Esophagus squamous epithelium (tissue), 5 donors: ENCODE data around the gene RNF151. TPM values are rescaled to one million over a fixed set of nuclear protein-coding genes. Genes with fewer than 3 reads are reported as not detected.

Experiments used
- DNase-seq: peaks from one replicate; lab custom pipeline; 2025; lab: John Stamatoyannopoulos, UW
- H3K27ac ChIP-seq, 4 donors: fragments of 200-600 bp; sonication (generic); one replicate each; pipeline ENCODE4 v1.5.1; 2016 to 2019; ENCODE audit warnings: mild to moderate bottlenecking in 1 of 4
- H3K27me3 ChIP-seq, 4 donors: fragments of 200-600 bp; sonication (generic); 1 replicate in 3 of 4; 2 replicates in 1 of 4; pipeline versions ENCODE4 v1.5.1 to v1.6.0; 2017 to 2021; ENCODE audit warnings: antibody characterized with exemption in 1 of 4
- H3K36me3 ChIP-seq, 3 donors: fragments of 200-600 bp; sonication (generic); one replicate each; pipeline ENCODE4 v1.5.1; 2016 to 2019
- H3K4me1 ChIP-seq, 3 donors: fragments of 200-600 bp; sonication (generic); one replicate each; pipeline ENCODE4 v1.5.1; 2017 to 2019
- H3K4me3 ChIP-seq, 4 donors: fragments of 200-600 bp; sonication (generic); 1 replicate in 3 of 4; 2 replicates in 1 of 4; pipeline ENCODE4 v1.5.1; 2016 to 2019; ENCODE audit warnings: mild to moderate bottlenecking in 2 of 4, moderate library complexity in 1 of 4
- H3K9me3 ChIP-seq, 3 donors: fragments of 200-600 bp; sonication (generic); one replicate each; pipeline ENCODE4 v1.5.1; 2016 to 2019
- POLR2A ChIP-seq, 4 donors: fragments of 450-650 bp; IDR thresholded peaks; one replicate each; pipeline ENCODE4 v1.6.1; 2017; ENCODE audit warnings: antibody characterized with exemption in 4 of 4, mild to moderate bottlenecking in 4 of 4, moderate library complexity in 3 of 4
- WGBS, 2 donors: methylation state at CpG; one replicate each; pipeline ENCODE4 v1.1.5; 2018; 5-methylcytosine and 5-hydroxymethylcytosine counted together
- intact Hi-C: fragments of 100-400 bp; cut with DNase I; formaldehyde crosslinking; loops from one replicate; pipeline ENCODE4 v1.15.0; 2022
- total RNA-seq, 4 donors: library from RNA; depleted of rRNA; stranded (reverse); fragments of >200 nt; gene quantifications; one replicate each; pipeline ENCODE4 v1.1.0, GENCODE V29; 2016
- TF ChIP-seq, protein P1 (sequence below), 6 experiments: fragments of 450-650 bp in 4 of 6; fragments of 200-600 bp in 2 of 6; sonication (generic) in 2 of 6; IDR thresholded peaks; one replicate each; pipeline ENCODE4 v1.5.1; 2016 to 2019; ENCODE audit warnings: antibody characterized with exemption in 6 of 6, mild to moderate bottlenecking in 4 of 6, moderate library complexity in 4 of 6
- donor health status: DM: yes; HTN: yes; CAD: no.

Gene RNF151
- total RNA-seq, 4 donors from 2014 or later = not detected

DNA sequence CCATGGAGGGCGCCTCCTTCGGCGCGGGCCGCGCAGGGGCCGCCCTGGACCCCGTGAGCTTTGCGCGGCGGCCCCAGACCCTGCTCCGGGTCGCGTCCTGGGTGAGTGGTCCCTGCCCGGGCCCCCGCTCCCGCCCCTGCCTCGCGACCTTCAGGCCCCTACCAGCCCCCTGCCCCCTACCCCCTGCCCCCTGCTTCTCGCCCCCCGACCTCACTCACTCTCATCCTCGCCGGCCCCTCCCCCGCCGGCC, 23.4 kb downstream of the RNF151 start:
- intact Hi-C loops = no loop called here
- Histone ChIP-seq H3K9me3 (peaks cover 0 to 6% (median 0%) of the 10 kb centered on the region in 3 donors), H3K36me3 (peaks cover 0 to 19% (median 3%) of the 10 kb centered on the region in 3 donors), H3K27me3 (peaks cover 12 to 48% (median 21%) of the 10 kb centered on the region in 4 donors), H3K27ac (no peak overlapping the region), H3K4me1 (peaks cover 34 to 71% (median 41%) of the 10 kb centered on the region in 3 donors), H3K4me3 (peak overlapping the region; percentile 6 to 58 (median 32))
- WGBS, 2 donors = no CpG with 5 or more reads among the region's 25 CpGs
- DNase-seq = no peak
- TF ChIP-seq POLR2A (IDR thresholded peaks at IDR 0.05) = no peak
- TF ChIP-seq, protein P1, sequence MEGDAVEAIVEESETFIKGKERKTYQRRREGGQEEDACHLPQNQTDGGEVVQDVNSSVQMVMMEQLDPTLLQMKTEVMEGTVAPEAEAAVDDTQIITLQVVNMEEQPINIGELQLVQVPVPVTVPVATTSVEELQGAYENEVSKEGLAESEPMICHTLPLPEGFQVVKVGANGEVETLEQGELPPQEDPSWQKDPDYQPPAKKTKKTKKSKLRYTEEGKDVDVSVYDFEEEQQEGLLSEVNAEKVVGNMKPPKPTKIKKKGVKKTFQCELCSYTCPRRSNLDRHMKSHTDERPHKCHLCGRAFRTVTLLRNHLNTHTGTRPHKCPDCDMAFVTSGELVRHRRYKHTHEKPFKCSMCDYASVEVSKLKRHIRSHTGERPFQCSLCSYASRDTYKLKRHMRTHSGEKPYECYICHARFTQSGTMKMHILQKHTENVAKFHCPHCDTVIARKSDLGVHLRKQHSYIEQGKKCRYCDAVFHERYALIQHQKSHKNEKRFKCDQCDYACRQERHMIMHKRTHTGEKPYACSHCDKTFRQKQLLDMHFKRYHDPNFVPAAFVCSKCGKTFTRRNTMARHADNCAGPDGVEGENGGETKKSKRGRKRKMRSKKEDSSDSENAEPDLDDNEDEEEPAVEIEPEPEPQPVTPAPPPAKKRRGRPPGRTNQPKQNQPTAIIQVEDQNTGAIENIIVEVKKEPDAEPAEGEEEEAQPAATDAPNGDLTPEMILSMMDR (IDR thresholded peaks at IDR 0.05) = no peak

DNA sequence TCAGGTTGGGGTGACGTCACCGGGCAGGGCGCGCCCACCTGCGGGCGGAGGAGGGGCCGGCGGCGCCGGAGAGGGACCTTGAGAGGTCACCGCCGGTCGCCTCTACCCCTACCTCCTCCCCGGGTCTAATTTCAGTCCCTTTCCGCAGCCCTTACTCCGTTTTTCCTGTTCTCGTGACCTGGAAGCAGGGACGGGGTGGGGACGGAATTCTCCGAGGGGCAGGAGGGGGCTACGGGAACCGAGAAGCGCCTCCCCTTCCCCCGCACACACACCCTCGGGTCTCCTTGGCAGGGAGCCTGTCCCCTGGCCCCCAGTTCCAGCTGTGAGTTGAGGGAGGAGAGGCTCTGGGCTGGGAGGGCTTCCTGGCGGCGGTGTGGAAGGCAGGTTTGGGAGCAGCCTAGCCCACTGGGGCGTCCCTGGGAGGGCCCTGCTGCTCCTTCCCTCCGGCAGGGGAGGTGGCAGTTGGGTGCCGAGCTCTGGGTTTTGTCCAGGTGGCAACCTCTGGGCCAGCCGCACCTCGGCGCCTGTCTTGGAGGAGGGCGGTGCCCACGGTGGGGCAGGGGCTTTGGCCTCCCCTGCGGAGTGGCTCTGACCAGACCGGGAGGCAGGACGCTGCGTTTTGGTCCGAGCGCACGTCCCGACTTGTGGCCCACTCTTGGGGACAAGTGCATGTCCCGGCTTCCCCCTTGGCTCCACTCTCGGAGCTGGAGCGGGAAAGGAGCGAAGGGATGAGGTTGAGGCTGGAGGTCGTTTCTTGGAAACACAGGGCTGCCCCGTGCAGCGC, 23.9 kb downstream of the RNF151 start:
- peak overlapping the region; percentile 6 to 58 (median 32) for H3K4me3 ChIP-seq
- 3 to 10% methylated on average over 2 to 11 of the region's 50 CpGs for WGBS, 2 donors
- peaks cover 12 to 48% (median 21%) of the 10 kb centered on the region in 4 donors for H3K27me3 ChIP-seq
- H3K27ac ChIP-seq = peak overlapping the region in 3 of 4 donors; percentile 6 to 65 (median 23)
- DNase-seq = no peak
- peaks cover 0 to 6% (median 0%) of the 10 kb centered on the region in 3 donors for H3K9me3 ChIP-seq
- peaks cover 29 to 66% (median 36%) of the 10 kb centered on the region in 3 donors for H3K4me1 ChIP-seq
- peaks cover 0 to 18% (median 3%) of the 10 kb centered on the region in 3 donors for H3K36me3 ChIP-seq
- intact Hi-C loops = no loop called here
- peak in 1 of 4 donors; percentile 53 for TF ChIP-seq POLR2A (IDR thresholded peaks at IDR 0.05)
- TF ChIP-seq, protein P1 (IDR thresholded peaks at IDR 0.05) = no peak

DNA sequence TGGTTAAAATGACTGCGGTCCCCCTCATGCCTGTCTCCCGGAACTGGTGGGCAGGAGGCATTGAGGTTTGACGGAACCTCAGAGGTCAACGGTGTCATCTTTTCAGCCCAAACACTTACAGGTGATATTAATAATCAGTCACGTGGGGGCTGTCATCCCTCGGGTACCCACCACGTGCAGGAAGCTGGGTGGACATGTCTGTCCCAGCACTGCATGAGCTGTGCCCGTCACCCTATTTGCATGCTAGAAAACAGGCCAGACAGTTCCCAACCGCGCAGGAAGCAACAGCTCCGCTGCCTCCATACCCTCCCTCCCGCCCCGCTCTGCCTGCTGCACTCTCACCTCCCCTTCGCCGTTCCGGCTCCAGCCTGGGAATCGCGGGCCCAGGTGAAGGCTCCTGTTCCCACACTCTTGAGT, 24.5 kb downstream of the RNF151 start:
- peaks cover 12 to 48% (median 21%) of the 10 kb centered on the region in 4 donors for H3K27me3 ChIP-seq
- peaks cover 26 to 61% (median 33%) of the 10 kb centered on the region in 3 donors for H3K4me1 ChIP-seq
- WGBS, 2 donors = 4 to 5% methylated on average over 8 to 12 of the region's 18 CpGs
- peak overlapping the region; percentile 14 to 58 (median 34) for H3K4me3 ChIP-seq
- no peak for DNase-seq
- H3K9me3 ChIP-seq = peaks cover 0 to 6% (median 0%) of the 10 kb centered on the region in 3 donors
- TF ChIP-seq, protein P1 (IDR thresholded peaks at IDR 0.05) = no peak
- peak in 1 of 4 donors; percentile 45 for TF ChIP-seq POLR2A (IDR thresholded peaks at IDR 0.05)
- intact Hi-C loops = no loop called here
- H3K36me3 ChIP-seq = peaks cover 0 to 13% (median 0%) of the 10 kb centered on the region in 3 donors
- peak overlapping the region in 3 of 4 donors; percentile 32 to 65 (median 55) for H3K27ac ChIP-seq

DNA sequence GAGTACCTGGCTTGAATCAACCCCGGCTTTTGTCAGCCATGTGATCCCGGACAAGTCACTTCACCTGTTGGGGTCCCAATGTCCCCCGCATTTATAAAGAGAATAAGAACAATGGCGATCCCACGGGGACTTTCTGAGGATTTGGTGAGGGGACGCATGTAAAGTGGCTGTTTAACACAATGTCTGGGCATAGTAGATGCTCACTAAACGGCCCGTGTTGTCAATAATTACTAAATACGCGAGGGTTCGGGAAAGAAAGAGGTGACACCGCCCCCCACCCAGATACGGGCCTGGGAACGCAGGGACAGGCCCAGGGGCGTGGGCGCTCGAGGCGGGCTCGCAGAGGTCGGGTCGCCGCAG, 24.9 kb downstream of the RNF151 start:
- DNase-seq = no peak
- Histone ChIP-seq H3K36me3 (peaks cover 0 to 13% (median 0%) of the 10 kb centered on the region in 3 donors), H3K4me3 (peak overlapping the region; percentile 14 to 58 (median 34)), H3K27ac (peak overlapping the region; percentile 32 to 65 (median 56)), H3K27me3 (peaks cover 12 to 48% (median 21%) of the 10 kb centered on the region in 4 donors), H3K4me1 (peaks cover 26 to 63% (median 33%) of the 10 kb centered on the region in 3 donors), H3K9me3 (peaks cover 0 to 6% (median 0%) of the 10 kb centered on the region in 3 donors)
- TF ChIP-seq, protein P1 (IDR thresholded peaks at IDR 0.05) = no peak
- TF ChIP-seq POLR2A (IDR thresholded peaks at IDR 0.05) = no peak
- intact Hi-C loops = no loop called here
- WGBS, 2 donors = 0 to 10% methylated on average over 6 to 9 of the region's 22 CpGs
